Stimulated activated CD8-positive, alpha-beta memory T cell treated with anti-CD3 and anti-CD28 coated beads, Interleukin-2, amount 100 ng/mL, for 1 hour (primary cell): Measurements from ENCODE around the gene CMSS1.

Experiments
- DNase-seq, 2 donors: peaks; one replicate each; pipeline ENCODE4 v3.0.0-alpha.2; 2020; ENCODE audit warnings: low read depth in 2 of 2

CMSS1 gene

GRCh38 chr3:99934975-99935797 is 117.5 kb downstream of the CMSS1 start:
- no peak for DNase-seq

- DNase-seq: no peak
Observed at GRCh38 chr3:99938270-99938911, 120.7 kb downstream of the CMSS1 start.

GRCh38 chr3:99939876-99940275 is 122.2 kb downstream of the CMSS1 start:
- no peak for DNase-seq

- no peak for DNase-seq
Observed at GRCh38 chr3:99940350-99940749, 122.7 kb downstream of the CMSS1 start.

- DNase-seq: no peak
Observed at GRCh38 chr3:99941211-99941610, 123.5 kb downstream of the CMSS1 start.

- no peak for DNase-seq
Observed at GRCh38 chr3:99943931-99944761, 126.5 kb downstream of the CMSS1 start.

GRCh38 chr3:99945328-99945995 is 127.8 kb downstream of the CMSS1 start:
- DNase-seq: no peak

GRCh38 chr3:99947356-99947755 is 129.7 kb downstream of the CMSS1 start:
- DNase-seq: no peak

GRCh38 chr3:99948467-99949089 is 130.9 kb downstream of the CMSS1 start:
- no peak for DNase-seq

GRCh38 chr3:99949956-99950670 is 132.5 kb downstream of the CMSS1 start:
- DNase-seq: no peak

- DNase-seq: no peak
Observed at GRCh38 chr3:99950921-99951320, 133.3 kb downstream of the CMSS1 start.

GRCh38 chr3:99951701-99952100 is 134.0 kb downstream of the CMSS1 start:
- no peak for DNase-seq

GRCh38 chr3:99952306-99952705 is 134.6 kb downstream of the CMSS1 start:
- DNase-seq: no peak

GRCh38 chr3:99953596-99953995 is 135.9 kb downstream of the CMSS1 start:
- no peak for DNase-seq

GRCh38 chr3:99954914-99955644 is 137.4 kb downstream of the CMSS1 start:
- no peak for DNase-seq

GRCh38 chr3:99955773-99956562 is 138.3 kb downstream of the CMSS1 start:
- no peak for DNase-seq

- DNase-seq: no peak
Observed at GRCh38 chr3:99957151-99957796, 139.6 kb downstream of the CMSS1 start.

GRCh38 chr3:99958222-99958912 is 140.7 kb downstream of the CMSS1 start:
- no peak for DNase-seq
